ENCODE results near the gene EXOC5. TPM values are rescaled to one million over a fixed set of nuclear protein-coding genes. Genes with fewer than 3 reads are reported as not detected.

EXOC5 gene
- total RNA-seq, 2 donors from 2014 or later = 40.3 to 50.3 TPM

DNA sequence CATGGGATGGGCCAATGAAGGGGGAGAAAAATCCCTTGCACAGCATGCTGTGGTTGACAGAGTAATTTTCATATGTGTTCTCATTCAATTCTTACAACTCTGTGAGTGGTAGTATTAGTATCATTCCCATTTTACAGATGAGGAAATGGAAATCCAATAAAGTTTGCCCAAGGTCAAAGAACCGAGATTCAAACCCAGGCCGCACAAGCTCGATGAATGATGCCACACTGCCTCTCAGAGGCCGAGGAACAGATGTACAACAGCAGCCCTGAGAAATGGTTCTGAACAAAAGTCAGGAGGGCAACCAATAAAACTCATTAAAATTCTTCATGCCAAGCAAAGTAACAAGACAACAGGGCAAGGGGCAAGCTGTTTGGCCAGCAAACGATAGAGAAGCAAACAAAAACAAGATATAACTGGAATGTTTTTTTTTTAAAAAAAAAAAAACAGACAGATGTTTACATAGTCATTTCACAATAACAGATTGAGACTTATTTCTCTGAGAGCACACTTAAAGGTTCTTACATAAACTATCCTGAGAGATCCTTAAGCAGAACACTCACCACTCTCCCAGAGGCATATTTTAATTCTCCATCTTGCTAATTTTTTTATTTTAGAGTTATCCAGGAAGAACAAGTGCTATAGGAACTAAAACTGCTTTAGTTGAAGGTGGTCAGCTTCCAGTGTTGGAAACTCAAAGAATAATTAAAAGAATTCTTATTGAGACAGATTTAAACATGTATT, 85.8 kb downstream of the EXOC5 start:
- Histone ChIP-seq H3K4me1 (ENCODE audit: control insufficient read depth in 1 of 2, low read depth in 2 of 2) (no peaks in the 10 kb centered on the region), H3K4me3 (no peak overlapping the region), H3K36me3 (no peaks in the 10 kb centered on the region), H3K27ac (no peak overlapping the region), H3K9me3 (no peaks in the 10 kb centered on the region), H3K27me3 (replicated peaks; ENCODE audit: insufficient read depth) (no peaks in the 10 kb centered on the region)
- DNase-seq (ENCODE audit: low spot score) (no peak), ATAC-seq (ENCODE audit: insufficient number of reproducible peaks, low FRiP score, low read depth) (no peak)
- TF ChIP-seq, protein P1, sequence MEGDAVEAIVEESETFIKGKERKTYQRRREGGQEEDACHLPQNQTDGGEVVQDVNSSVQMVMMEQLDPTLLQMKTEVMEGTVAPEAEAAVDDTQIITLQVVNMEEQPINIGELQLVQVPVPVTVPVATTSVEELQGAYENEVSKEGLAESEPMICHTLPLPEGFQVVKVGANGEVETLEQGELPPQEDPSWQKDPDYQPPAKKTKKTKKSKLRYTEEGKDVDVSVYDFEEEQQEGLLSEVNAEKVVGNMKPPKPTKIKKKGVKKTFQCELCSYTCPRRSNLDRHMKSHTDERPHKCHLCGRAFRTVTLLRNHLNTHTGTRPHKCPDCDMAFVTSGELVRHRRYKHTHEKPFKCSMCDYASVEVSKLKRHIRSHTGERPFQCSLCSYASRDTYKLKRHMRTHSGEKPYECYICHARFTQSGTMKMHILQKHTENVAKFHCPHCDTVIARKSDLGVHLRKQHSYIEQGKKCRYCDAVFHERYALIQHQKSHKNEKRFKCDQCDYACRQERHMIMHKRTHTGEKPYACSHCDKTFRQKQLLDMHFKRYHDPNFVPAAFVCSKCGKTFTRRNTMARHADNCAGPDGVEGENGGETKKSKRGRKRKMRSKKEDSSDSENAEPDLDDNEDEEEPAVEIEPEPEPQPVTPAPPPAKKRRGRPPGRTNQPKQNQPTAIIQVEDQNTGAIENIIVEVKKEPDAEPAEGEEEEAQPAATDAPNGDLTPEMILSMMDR (IDR thresholded peaks at IDR 0.05) = no peak

DNA sequence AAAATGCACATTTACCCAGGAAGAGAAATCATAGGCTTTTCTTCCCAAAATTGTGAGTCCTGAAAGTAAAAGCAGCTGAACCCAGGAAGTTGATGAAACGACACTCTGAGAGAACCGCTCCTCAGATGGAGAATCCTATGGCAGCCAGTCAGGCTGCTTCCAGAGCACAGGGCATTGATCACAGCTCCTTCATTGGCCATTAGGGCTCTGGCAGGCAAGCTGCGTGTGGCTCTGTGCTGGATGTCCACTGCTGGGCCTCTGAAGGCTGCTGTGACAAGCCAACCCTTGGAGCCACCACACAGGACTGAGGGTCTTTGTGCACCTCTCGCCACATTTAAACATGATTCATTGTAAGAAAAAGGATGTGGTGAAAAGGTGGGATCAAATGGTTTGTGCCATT, 89.4 kb downstream of the EXOC5 start:
- Histone ChIP-seq H3K4me1 (ENCODE audit: control insufficient read depth in 1 of 2, low read depth in 2 of 2) (no peaks in the 10 kb centered on the region), H3K27me3 (replicated peaks; ENCODE audit: insufficient read depth) (no peaks in the 10 kb centered on the region), H3K27ac (no peak overlapping the region), H3K36me3 (no peaks in the 10 kb centered on the region), H3K4me3 (no peak overlapping the region), H3K9me3 (no peaks in the 10 kb centered on the region)
- ATAC-seq (ENCODE audit: insufficient number of reproducible peaks, low FRiP score, low read depth) (no peak), DNase-seq (ENCODE audit: low spot score) (no peak)
- TF ChIP-seq, protein P1 (IDR thresholded peaks at IDR 0.05) = no peak

DNA sequence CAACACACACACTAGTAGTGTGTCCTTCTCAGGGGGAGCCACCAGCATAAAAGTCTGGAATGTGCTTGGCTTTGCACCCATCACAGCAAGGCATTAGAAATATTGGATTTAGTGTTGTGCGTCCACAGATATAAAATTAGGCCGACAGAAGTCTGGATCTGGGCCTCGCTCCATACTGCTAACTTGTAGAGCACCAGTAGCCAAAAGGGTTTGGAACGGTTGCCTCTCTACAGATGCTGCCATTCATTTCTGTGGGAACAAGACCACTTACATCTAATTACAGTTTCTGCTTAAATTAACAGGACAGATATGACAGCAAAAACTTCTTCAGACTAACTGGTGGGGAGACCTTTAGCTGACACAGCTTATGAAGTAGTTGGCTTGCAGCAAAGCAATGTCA, 94.2 kb downstream of the EXOC5 start:
- H3K27ac ChIP-seq = no peak overlapping the region
- H3K27me3 ChIP-seq (replicated peaks; ENCODE audit: insufficient read depth) = no peaks in the 10 kb centered on the region
- H3K36me3 ChIP-seq = no peaks in the 10 kb centered on the region
- DNase-seq (ENCODE audit: low spot score) (no peak), ATAC-seq (ENCODE audit: insufficient number of reproducible peaks, low FRiP score, low read depth) (no peak)
- H3K9me3 ChIP-seq = no peaks in the 10 kb centered on the region
- no peaks in the 10 kb centered on the region for H3K4me1 ChIP-seq (ENCODE audit: control insufficient read depth in 1 of 2, low read depth in 2 of 2)
- H3K4me3 ChIP-seq = no peak overlapping the region
- TF ChIP-seq, protein P1 (IDR thresholded peaks at IDR 0.05) = no peak

DNA sequence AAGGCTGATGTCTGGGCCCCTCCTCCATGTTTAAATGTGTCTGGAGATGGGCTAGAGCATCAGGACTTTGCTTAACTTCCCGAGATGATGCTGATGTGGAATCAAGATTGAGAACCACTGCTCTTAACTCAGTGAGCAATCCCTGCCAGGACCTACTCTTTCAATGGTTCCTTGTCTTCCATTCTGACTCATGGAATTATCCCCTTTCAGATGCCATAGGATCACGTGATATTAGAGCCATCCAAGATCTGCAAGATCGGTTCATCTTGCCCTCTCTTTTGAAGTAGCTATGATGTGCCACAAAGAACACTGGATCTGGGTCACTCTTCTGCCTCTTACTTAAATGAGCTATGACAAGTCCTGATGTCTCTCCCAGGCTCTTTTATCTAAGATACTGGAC, 96.8 kb downstream of the EXOC5 start:
- TF ChIP-seq, protein P1 (IDR thresholded peaks at IDR 0.05) = no peak
- no peaks in the 10 kb centered on the region for H3K27me3 ChIP-seq (replicated peaks; ENCODE audit: insufficient read depth)
- no peaks in the 10 kb centered on the region for H3K9me3 ChIP-seq
- ATAC-seq (ENCODE audit: insufficient number of reproducible peaks, low FRiP score, low read depth) = no peak
- no peaks in the 10 kb centered on the region for H3K36me3 ChIP-seq
- DNase-seq (ENCODE audit: low spot score) = no peak
- H3K27ac ChIP-seq = no peak overlapping the region
- H3K4me1 ChIP-seq (ENCODE audit: control insufficient read depth in 1 of 2, low read depth in 2 of 2) = no peaks in the 10 kb centered on the region
- H3K4me3 ChIP-seq = no peak overlapping the region

DNA sequence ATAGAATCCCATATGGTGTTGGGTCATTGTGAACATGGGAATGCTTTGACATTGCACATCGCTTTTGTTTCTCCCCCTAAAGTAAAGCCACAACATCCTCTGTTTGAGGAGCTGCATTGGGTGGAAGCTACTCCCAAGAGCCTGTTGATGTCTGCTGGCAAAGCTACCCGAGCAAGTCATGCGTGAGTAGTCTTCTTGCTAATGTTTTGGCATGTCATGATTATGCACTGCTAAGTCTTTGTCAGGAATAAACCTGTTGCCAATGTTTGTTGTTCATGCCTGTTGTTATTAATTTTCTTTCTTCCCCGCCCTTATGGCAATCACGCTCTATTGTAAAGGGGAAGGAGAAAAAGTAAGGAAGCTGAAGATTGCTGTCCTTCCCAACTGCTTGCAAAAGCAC, 97.3 kb downstream of the EXOC5 start:
- ATAC-seq (ENCODE audit: insufficient number of reproducible peaks, low FRiP score, low read depth) (no peak), DNase-seq (ENCODE audit: low spot score) (no peak)
- TF ChIP-seq, protein P1 (IDR thresholded peaks at IDR 0.05) = no peak
- H3K4me1 ChIP-seq (ENCODE audit: control insufficient read depth in 1 of 2, low read depth in 2 of 2) = no peaks in the 10 kb centered on the region
- H3K27me3 ChIP-seq (replicated peaks; ENCODE audit: insufficient read depth) = no peaks in the 10 kb centered on the region
- no peak overlapping the region for H3K4me3 ChIP-seq
- no peaks in the 10 kb centered on the region for H3K9me3 ChIP-seq
- no peak overlapping the region for H3K27ac ChIP-seq
- H3K36me3 ChIP-seq = no peaks in the 10 kb centered on the region

All from thoracic aorta (tissue), 2 donors.